HEK293 (cell line): Measurements from ENCODE around the gene ZFP57.

ENCODE experiments used
- CTCF ChIP-seq: fragments of 450-650 bp; formaldehyde crosslinking; IDR thresholded peaks from 2 replicates; pipeline ENCODE4 v1.5.1; 2016; ENCODE audit warnings: missing biosample characterization, missing genetic modification characterization
- IKZF3 ChIP-seq: fragments of 450-650 bp; IDR thresholded peaks from 2 replicates; pipeline ENCODE4 v1.5.0; 2018; ENCODE audit warnings: missing biosample characterization, mild to moderate bottlenecking, missing genetic modification characterization, moderate library complexity
- MEIS1 ChIP-seq: sonication (generic); formaldehyde crosslinking; IDR thresholded peaks from 2 replicates; pipeline ENCODE4 v1.8.1; 2022; ENCODE audit warnings: missing genetic modification reagents, mild to moderate bottlenecking, borderline replicate concordance
- ZBTB17 ChIP-seq: fragments of 450-650 bp; formaldehyde crosslinking; IDR thresholded peaks from 2 replicates; pipeline ENCODE4 v1.5.1; 2016; ENCODE audit warnings: missing biosample characterization, missing genetic modification characterization
- ZNF274 ChIP-seq, 2 experiments: fragments of 200-500 bp in 1 of 2; fragments of 450-650 bp in 1 of 2; sonication (Bioruptor generic) in 1 of 2; formaldehyde crosslinking in 1 of 2; IDR thresholded peaks; 2 replicates each; pipeline versions ENCODE4 v1.5.1 to v1.6.1; 2014 to 2016; ENCODE audit warnings: borderline replicate concordance in 1 of 2, inconsistent platforms in 1 of 2, low read length in 1 of 2, missing biosample characterization in 1 of 2, missing genetic modification characterization in 1 of 2

GRCh38 chr6:29678114-29678513, 2.8 kb downstream of the ZFP57 start:
- TF ChIP-seq CTCF (tag by site-specific recombination) (no peak), ZNF274 (IDR thresholded peaks at IDR 0.05; ENCODE audit: low read length) (no peak), ZNF274 (tag by site-specific recombination; IDR thresholded peaks at IDR 0.05; ENCODE audit: borderline replicate concordance) (no peak), ZBTB17 (no peak), IKZF3 (tag by site-specific recombination) (no peak), MEIS1 (no peak)
